RWPE1 (cell line): ENCODE data around the gene GSTA2.

ENCODE experiments used
- CTCF ChIA-PET: fragments of 350-600 bp; sonication (Branson Sonifier 250); formaldehyde crosslinking; extraction: SDS; loops from one replicate; lab custom pipeline; 2021; lab: Yijun Ruan, JAX
- POLR2A ChIA-PET: fragments of 400-600 bp; formaldehyde crosslinking; extraction: SDS; loops from one replicate; lab custom pipeline; 2020; ENCODE audit warnings: antibody characterized with exemption; ENCODE audit not compliant: low non-redundant PET; lab: Yijun Ruan, JAX
- DNase-seq: peaks from one replicate; pipeline ENCODE4 v3.0.0; 2012; ENCODE audit warnings: low spot score
- H3K27ac ChIP-seq: fragments of 450-650 bp; 2 replicates; pipeline ENCODE4 v1.5.1; 2017
- TF ChIP-seq, protein P1 (sequence below): fragments of 450-650 bp; conservative IDR thresholded peaks from 2 replicates; pipeline ENCODE4 v1.5.1; 2017; ENCODE audit warnings: low read depth, mild to moderate bottlenecking

Gene GSTA2

DNA sequence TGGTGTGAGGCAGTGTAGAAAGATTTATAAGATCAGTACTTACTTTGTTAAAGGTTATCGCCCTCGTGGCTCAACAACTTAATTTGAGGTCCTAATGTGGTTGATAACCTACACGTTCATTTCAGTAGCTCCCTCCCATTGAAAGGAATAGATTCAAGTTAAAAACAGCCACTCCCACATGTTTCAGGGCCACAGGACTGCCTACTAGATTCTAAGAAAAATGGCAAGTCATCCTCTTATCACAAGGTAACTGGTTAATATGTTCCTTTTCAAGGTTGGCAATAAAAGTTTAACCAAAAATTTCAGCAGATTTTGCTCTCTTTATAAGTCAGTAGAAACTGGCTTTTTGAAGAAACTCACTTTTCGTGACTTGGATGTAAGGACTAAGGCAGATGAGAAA is 17.1 kb downstream of the GSTA2 start:
- no peak for DNase-seq
- H3K27ac ChIP-seq: no peak overlapping the region
- ChIA-PET POLR2A (no interaction called here), CTCF (no interaction called here)
- TF ChIP-seq, protein P1, sequence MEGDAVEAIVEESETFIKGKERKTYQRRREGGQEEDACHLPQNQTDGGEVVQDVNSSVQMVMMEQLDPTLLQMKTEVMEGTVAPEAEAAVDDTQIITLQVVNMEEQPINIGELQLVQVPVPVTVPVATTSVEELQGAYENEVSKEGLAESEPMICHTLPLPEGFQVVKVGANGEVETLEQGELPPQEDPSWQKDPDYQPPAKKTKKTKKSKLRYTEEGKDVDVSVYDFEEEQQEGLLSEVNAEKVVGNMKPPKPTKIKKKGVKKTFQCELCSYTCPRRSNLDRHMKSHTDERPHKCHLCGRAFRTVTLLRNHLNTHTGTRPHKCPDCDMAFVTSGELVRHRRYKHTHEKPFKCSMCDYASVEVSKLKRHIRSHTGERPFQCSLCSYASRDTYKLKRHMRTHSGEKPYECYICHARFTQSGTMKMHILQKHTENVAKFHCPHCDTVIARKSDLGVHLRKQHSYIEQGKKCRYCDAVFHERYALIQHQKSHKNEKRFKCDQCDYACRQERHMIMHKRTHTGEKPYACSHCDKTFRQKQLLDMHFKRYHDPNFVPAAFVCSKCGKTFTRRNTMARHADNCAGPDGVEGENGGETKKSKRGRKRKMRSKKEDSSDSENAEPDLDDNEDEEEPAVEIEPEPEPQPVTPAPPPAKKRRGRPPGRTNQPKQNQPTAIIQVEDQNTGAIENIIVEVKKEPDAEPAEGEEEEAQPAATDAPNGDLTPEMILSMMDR: no peak

DNA sequence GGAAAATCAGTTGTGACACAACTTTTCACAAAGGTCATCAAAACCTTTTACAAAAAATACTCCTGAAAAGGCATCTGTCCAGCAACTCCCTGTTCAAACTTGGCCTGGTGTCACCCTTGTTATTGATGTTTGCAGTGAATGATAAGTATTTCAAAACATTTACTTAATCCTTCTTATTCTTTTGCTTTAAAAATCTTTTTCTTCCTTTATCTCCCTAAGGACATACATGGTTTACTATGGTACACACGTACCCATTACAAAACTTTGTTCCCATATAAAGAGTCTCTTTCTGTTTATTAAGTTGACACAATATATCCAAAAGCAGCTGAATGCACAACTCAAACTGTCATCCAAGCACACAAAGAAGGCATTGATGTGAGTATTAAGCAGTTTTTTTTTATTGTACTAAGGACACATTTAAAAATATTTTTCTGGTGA is 17.5 kb downstream of the GSTA2 start:
- TF ChIP-seq, protein P1: no peak
- DNase-seq: no peak
- no peak overlapping the region for H3K27ac ChIP-seq
- CTCF ChIA-PET: no interaction called here
- POLR2A ChIA-PET: no interaction called here

DNA sequence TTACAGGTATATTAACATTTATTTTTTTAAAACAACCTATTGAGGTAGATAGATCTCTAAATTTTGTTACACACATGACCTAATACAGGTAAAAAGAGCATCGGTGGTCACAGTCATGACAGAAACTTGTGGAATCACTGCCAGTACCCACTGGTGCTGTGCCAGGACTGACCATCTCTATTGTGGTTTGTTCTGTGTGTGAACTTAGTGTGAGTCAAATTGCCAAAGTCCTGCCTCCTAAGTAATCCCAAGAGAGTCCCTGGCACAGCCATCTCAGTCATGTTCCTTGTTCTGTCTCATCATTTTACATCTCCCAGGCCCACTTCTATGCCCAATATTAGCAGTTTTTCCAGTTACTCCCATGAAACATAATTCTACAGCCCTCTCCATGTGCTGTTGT is 21.4 kb downstream of the GSTA2 start:
- DNase-seq: no peak
- H3K27ac ChIP-seq: no peak overlapping the region
- TF ChIP-seq, protein P1: no peak
- POLR2A ChIA-PET: no interaction called here
- CTCF ChIA-PET: no interaction called here

DNA sequence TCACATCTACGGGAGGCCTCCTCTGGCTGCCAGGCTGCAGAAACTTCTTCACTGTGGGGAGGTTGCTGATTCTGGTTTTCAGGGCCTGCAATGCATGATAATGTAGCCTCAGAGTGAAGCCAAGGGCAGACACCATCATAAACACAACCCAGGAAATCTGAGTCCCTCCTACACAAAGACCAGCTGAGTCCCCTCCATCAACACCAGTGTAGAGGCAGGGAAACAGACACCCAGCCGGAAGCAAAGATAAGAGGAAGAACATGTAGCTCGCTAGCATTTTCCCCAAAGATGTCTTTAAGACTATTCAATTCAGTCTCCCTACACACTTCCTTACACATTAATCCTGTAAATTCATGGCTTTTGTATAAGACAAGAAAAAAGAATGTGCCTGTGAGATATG is 23.6 kb downstream of the GSTA2 start:
- DNase-seq: no peak
- TF ChIP-seq, protein P1: no peak
- CTCF ChIA-PET: interaction anchor here (0.6 to 0.7 kb wide), 2 partner anchors 132 to 291 kb away, joined by 3 read pairs; no protein-coding TSS in a partner anchor
- no peak overlapping the region for H3K27ac ChIP-seq
- POLR2A ChIA-PET: no interaction called here

DNA sequence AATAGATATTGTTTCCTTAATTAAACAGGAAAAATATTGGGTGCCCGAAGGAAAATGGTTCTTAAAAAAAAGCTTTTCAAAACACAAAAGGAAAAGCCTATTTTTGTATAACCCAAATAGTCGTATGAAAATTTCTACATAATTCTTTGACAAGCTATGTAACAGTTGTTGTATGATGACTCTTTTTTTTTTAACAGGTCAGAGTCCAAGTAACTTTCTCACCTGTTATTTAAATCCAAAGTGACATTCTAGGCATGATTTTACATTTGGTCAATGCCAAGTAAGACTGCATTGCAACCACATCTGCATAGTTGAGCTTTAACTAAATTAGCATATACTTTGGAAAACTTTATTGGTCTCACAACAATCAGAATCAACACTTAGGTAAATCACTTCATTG is 24.1 kb downstream of the GSTA2 start:
- H3K27ac ChIP-seq: no peak overlapping the region
- DNase-seq: no peak
- POLR2A ChIA-PET: no interaction called here
- CTCF ChIA-PET: interaction anchor here (0.6 to 0.7 kb wide), 2 partner anchors 133 to 291 kb away, joined by 3 read pairs; no protein-coding TSS in a partner anchor
- TF ChIP-seq, protein P1: no peak

DNA sequence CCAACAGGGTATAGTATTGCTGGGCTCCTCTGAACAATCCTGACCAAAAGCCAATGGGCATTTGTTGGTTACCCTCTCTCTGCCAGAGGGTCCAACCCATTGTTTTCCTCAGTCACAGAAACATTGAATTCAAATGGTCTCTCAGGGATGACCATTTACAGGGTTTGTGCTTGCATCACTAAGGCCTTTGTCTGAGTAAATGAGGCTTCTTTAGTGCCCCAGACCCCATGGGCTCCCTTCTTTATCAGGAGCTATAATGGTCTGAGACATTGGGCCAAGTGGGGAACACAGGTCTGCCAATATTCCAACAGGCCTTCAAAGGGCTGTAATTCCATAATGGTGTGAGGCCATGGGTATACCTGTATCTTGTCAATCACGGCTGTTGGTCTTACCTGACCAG is 27.1 kb downstream of the GSTA2 start:
- ChIA-PET CTCF (interaction anchor here (0.6 kb wide), 1 partner anchor 102 kb away, joined by 3 read pairs; no protein-coding TSS in a partner anchor), POLR2A (no interaction called here)
- TF ChIP-seq, protein P1: no peak
- H3K27ac ChIP-seq: no peak overlapping the region
- no peak for DNase-seq
